Stimulated activated CD8-positive, alpha-beta memory T cell treated with anti-CD3 and anti-CD28 coated beads, Interleukin-12 subunit alpha, Interleukin-12 subunit beta, amount 100 ng/mL, for 24 hours (primary cell): ENCODE data around the gene PM20D2.
A peak's percentile ranks its signal among the peaks of the same experiment; 100 is the strongest.

Experiments
- DNase-seq: peaks from one replicate; pipeline ENCODE4 v3.0.0-alpha.2; 2020; ENCODE audit errors: extremely low read depth

PM20D2 gene

GRCh38 chr6:89145091-89145955 is 532 bp upstream of the PM20D2 start:
- DNase-seq: no peak

- DNase-seq: peak; percentile 10
Measured at GRCh38 chr6:89146718-89147700, 1.2 kb downstream of the PM20D2 start.

- no peak for DNase-seq
Measured at GRCh38 chr6:89148016-89148750, 2.3 kb downstream of the PM20D2 start.

GRCh38 chr6:89154131-89154530 is 8.3 kb downstream of the PM20D2 start:
- no peak for DNase-seq

GRCh38 chr6:89160331-89161092 is 14.7 kb downstream of the PM20D2 start:
- DNase-seq: no peak

- DNase-seq: no peak
Measured at GRCh38 chr6:89161326-89162046, 15.6 kb downstream of the PM20D2 start.

GRCh38 chr6:89162047-89162371 is 16.2 kb downstream of the PM20D2 start:
- no peak for DNase-seq

- DNase-seq: no peak
Measured at GRCh38 chr6:89172131-89172530, 26.3 kb downstream of the PM20D2 start.

- no peak for DNase-seq
Measured at GRCh38 chr6:89173634-89174033, 27.8 kb downstream of the PM20D2 start.

GRCh38 chr6:89180112-89180511 is 34.3 kb downstream of the PM20D2 start:
- no peak for DNase-seq

GRCh38 chr6:89180971-89181370 is 35.1 kb downstream of the PM20D2 start:
- no peak for DNase-seq

GRCh38 chr6:89183294-89183693 is 37.4 kb downstream of the PM20D2 start:
- DNase-seq: no peak

- no peak for DNase-seq
Measured at GRCh38 chr6:89184344-89184743, 38.5 kb downstream of the PM20D2 start.

- no peak for DNase-seq
Measured at GRCh38 chr6:89186762-89187161, 40.9 kb downstream of the PM20D2 start.

GRCh38 chr6:89187504-89187903 is 41.6 kb downstream of the PM20D2 start:
- DNase-seq: no peak

GRCh38 chr6:89190741-89191140 is 44.9 kb downstream of the PM20D2 start:
- DNase-seq: no peak

GRCh38 chr6:89194559-89194958 is 48.7 kb downstream of the PM20D2 start:
- DNase-seq: no peak

GRCh38 chr6:89197141-89197540 is 51.3 kb downstream of the PM20D2 start:
- DNase-seq: no peak

- DNase-seq: no peak
Measured at GRCh38 chr6:89198235-89198634, 52.4 kb downstream of the PM20D2 start.

GRCh38 chr6:89199579-89199978 is 53.7 kb downstream of the PM20D2 start:
- DNase-seq: no peak
